ENCODE measurements around the gene CACNA1B. TPM values are rescaled to one million over a fixed set of nuclear protein-coding genes. Genes with fewer than 3 reads are reported as not detected.
A peak's percentile ranks its signal among the peaks of the same experiment; 100 is the strongest.

CACNA1B gene
- polyA plus RNA-seq, 2 of the 4 experiments (the other 2 are of a cell fraction), result 0.03 to 0.06 TPM

GRCh38 chr9:138065287-138065686 is 187.7 kb downstream of the CACNA1B start:
- 9% methylated on average over 7 of the region's 9 CpGs for WGBS (ENCODE audit: missing lambda C conversion rate)
- ChIA-PET POLR2A (no interaction called here), CTCF (no interaction called here)
- no peak for ATAC-seq
- no peak for FAIRE-seq
- Histone ChIP-seq H3K9me3 (no peaks in the 10 kb centered on the region), H3K4me3 (no peak overlapping the region), H3K4me2 (no peak overlapping the region), H3K4me1 (no peaks in the 10 kb centered on the region), H3K27ac (no peak overlapping the region)
- no peak for TF ChIP-seq HOXB5 (CRISPR knock-in tag; IDR thresholded peaks at IDR 0.05)
- TF ChIP-seq RAD21 (conservative IDR thresholded peaks at IDR 0.05 in 1 of 2, IDR thresholded peaks at IDR 0.05 in 1 of 2), result no peak
- TF ChIP-seq EHF (CRISPR knock-in tag; IDR thresholded peaks at IDR 0.05), result no peak
- no peak for TF ChIP-seq HMGXB4 (CRISPR knock-in tag; IDR thresholded peaks at IDR 0.05; ENCODE audit: borderline replicate concordance)
- TF ChIP-seq JUNB (IDR thresholded peaks at IDR 0.05), result no peak
- TF ChIP-seq ATOH8 (CRISPR knock-in tag; IDR thresholded peaks at IDR 0.05; ENCODE audit: low read depth), result no peak
- TF ChIP-seq CBX8 (IDR thresholded peaks at IDR 0.05), result no peak
- no peak for TF ChIP-seq JUN (IDR thresholded peaks at IDR 0.05)
- TF ChIP-seq RCOR1 (IDR thresholded peaks at IDR 0.05; ENCODE audit: low read depth, low read length), result no peak
- no peak for TF ChIP-seq CHD2 (IDR thresholded peaks at IDR 0.05; ENCODE audit: low read length, partially characterized antibody)
- TF ChIP-seq PBX3 (IDR thresholded peaks at IDR 0.05), result no peak
- no peak for DNase-seq (ENCODE audit: low read depth in 1 of 2, low spot score in 1 of 2)

GRCh38 chr9:138066049-138066448 is 188.5 kb downstream of the CACNA1B start:
- no peak overlapping the region for H3K4me3 ChIP-seq
- FAIRE-seq, result no peak
- no peak overlapping the region for H3K27ac ChIP-seq
- H3K9me3 ChIP-seq, result no peaks in the 10 kb centered on the region
- no peak for DNase-seq (ENCODE audit: low read depth in 1 of 2, low spot score in 1 of 2)
- H3K4me2 ChIP-seq, result no peak overlapping the region
- H3K4me1 ChIP-seq, result no peaks in the 10 kb centered on the region
- TF ChIP-seq EP300 (IDR thresholded peaks at IDR 0.05) (no peak), ZFP36 (IDR thresholded peaks at IDR 0.05; ENCODE audit: borderline replicate concordance, partially characterized antibody) (no peak), NPAS2 (CRISPR knock-in tag; IDR thresholded peaks at IDR 0.05; ENCODE audit: borderline replicate concordance) (no peak), HEYL (CRISPR knock-in tag; IDR thresholded peaks at IDR 0.05) (no peak), BHLHE40 (IDR thresholded peaks at IDR 0.05; ENCODE audit: low read depth, low read length) (no peak), HDAC2 (IDR thresholded peaks at IDR 0.05) (no peak), POLR2A (IDR thresholded peaks at IDR 0.05; ENCODE audit: low read length) (no peak), EHMT2 (IDR thresholded peaks at IDR 0.05; ENCODE audit: low read depth) (no peak), HMGXB4 (CRISPR knock-in tag; IDR thresholded peaks at IDR 0.05; ENCODE audit: borderline replicate concordance) (no peak), USF2 (IDR thresholded peaks at IDR 0.05) (no peak)
- ChIA-PET CTCF (interaction anchor here (0.6 to 0.8 kb wide), 3 partner anchors 14 to 51 kb away, joined by 3 to 4 read pairs (median 3); no protein-coding TSS in a partner anchor), POLR2A (no interaction called here)
- WGBS (ENCODE audit: missing lambda C conversion rate), result 46% methylated on average over 6 of the region's 6 CpGs
- peak in 1 of 2 experiments; percentile 59; a peak in 3 of 6 replicates for ATAC-seq
